Lower lobe of right lung (tissue), 2 donors: ENCODE results near the gene PLS3. TPM values are rescaled to one million over a fixed set of nuclear protein-coding genes. Genes with fewer than 3 reads are reported as not detected.
A peak's percentile ranks its signal among the peaks of the same experiment; 100 is the strongest.

Source experiments
- ATAC-seq, 2 donors: fragments of 200-7000 bp; cut with Tn5 transposase; one replicate each; pipeline ENCODE4 v1.9.1; 2020 to 2022; ENCODE audit warnings: mild to moderate bottlenecking in 2 of 2, moderate library complexity in 2 of 2
- DNase-seq: peaks from one replicate; pipeline ENCODE4 v3.0.0-alpha.2; 2020
- H3K27ac ChIP-seq: fragments of 200-600 bp; one replicate; pipeline ENCODE4 v1.8.0; 2022
- H3K27me3 ChIP-seq: fragments of 200-600 bp; one replicate; pipeline ENCODE4 v1.8.0; 2022; ENCODE audit warnings: low read depth
- H3K36me3 ChIP-seq: fragments of 200-600 bp; one replicate; pipeline ENCODE4 v1.8.0; 2022; ENCODE audit warnings: mild to moderate bottlenecking
- H3K4me1 ChIP-seq: fragments of 200-600 bp; one replicate; pipeline ENCODE4 v1.8.0; 2022
- H3K4me3 ChIP-seq: fragments of 200-600 bp; one replicate; pipeline ENCODE4 v1.8.0; 2022; ENCODE audit warnings: mild to moderate bottlenecking
- H3K9me3 ChIP-seq: fragments of 200-600 bp; one replicate; pipeline ENCODE4 v1.8.0; 2022
- intact Hi-C: fragments of 100-400 bp; cut with DNase I; formaldehyde crosslinking; loops from one replicate; pipeline ENCODE4 v1.11.0; 2022
- total RNA-seq: library from RNA; stranded (reverse); fragmentation: NEBNext Ultra II Directional; extraction: Animal tissue kit (Norgen Biotek cat#: 25700); gene quantifications from one replicate; pipeline ENCODE4 v1.2.1, GENCODE V29; 2021
- TF ChIP-seq, protein P1 (sequence below): fragments of 200-600 bp; IDR thresholded peaks from one replicate; pipeline ENCODE4 v1.8.0; 2022; ENCODE audit warnings: antibody characterized with exemption, mild to moderate bottlenecking
- donor health status: DM: no; HTN: yes; CAD: no; lungs with severe emphysema.

The PLS3 gene
- total RNA-seq, 1 donor from 2014 or later, result 138 TPM

DNA sequence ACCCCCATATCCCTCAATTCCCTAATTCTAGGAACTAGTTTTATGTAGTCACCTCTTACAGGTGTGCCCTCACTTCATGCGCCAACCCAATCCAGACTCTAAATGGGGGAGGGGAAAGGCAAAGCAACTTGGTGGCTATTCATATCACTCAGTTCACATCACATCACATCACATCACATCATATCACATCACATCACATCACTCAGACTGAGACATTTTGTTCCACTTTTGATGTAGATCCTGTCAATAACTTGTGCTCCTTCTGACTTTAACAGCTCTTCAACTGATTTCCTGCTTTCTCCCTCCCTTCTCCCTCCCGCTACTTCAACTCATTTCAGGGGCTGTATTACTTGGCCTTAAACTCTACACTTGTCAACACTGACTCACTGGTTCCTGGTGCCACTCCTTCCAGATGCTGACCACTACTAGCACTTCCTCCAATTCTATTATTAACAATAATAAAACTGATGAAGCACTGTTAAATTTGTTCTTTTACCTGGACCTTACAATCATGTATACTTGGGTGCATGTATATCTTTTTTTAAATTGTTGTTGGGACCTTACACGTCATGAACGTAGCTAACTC is 29.1 kb upstream of the PLS3 start:
- intact Hi-C loops, result no loop called here
- Histone ChIP-seq H3K36me3 (no peaks in the 10 kb centered on the region), H3K27ac (peak overlapping the region; percentile 72), H3K27me3 (no peaks in the 10 kb centered on the region), H3K4me1 (no peaks in the 10 kb centered on the region), H3K9me3 (no peaks in the 10 kb centered on the region), H3K4me3 (no peak overlapping the region)
- DNase-seq, result no peak
- peak; percentile 88 to 93 for ATAC-seq
- TF ChIP-seq, protein P1, sequence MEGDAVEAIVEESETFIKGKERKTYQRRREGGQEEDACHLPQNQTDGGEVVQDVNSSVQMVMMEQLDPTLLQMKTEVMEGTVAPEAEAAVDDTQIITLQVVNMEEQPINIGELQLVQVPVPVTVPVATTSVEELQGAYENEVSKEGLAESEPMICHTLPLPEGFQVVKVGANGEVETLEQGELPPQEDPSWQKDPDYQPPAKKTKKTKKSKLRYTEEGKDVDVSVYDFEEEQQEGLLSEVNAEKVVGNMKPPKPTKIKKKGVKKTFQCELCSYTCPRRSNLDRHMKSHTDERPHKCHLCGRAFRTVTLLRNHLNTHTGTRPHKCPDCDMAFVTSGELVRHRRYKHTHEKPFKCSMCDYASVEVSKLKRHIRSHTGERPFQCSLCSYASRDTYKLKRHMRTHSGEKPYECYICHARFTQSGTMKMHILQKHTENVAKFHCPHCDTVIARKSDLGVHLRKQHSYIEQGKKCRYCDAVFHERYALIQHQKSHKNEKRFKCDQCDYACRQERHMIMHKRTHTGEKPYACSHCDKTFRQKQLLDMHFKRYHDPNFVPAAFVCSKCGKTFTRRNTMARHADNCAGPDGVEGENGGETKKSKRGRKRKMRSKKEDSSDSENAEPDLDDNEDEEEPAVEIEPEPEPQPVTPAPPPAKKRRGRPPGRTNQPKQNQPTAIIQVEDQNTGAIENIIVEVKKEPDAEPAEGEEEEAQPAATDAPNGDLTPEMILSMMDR, result no peak

DNA sequence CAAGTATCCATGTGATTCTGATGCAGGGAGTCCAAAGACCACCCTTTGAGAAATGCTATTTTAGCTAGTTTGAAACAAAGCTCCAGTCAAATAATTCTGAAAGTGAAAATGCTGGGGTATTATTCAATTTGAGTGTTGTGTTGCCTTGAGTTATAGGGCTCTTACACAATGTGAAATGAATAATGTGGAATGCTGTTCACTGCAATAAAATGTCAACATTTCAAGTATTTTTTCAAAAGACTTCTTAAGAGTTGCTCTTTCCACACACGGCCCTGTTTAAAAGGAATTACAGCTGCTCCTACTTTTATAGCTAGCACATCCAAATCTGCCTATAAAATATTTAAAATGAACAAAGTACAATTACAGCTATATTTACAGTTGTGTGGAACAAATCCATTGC is 27.5 kb upstream of the PLS3 start:
- TF ChIP-seq, protein P1, result no peak
- no peak overlapping the region for H3K4me3 ChIP-seq
- H3K4me1 ChIP-seq, result no peaks in the 10 kb centered on the region
- H3K27ac ChIP-seq, result peak overlapping the region; percentile 72
- no peaks in the 10 kb centered on the region for H3K36me3 ChIP-seq
- H3K9me3 ChIP-seq, result no peaks in the 10 kb centered on the region
- DNase-seq (no peak), ATAC-seq (peak; percentile 35 to 82)
- intact Hi-C loops, result no loop called here
- H3K27me3 ChIP-seq, result no peaks in the 10 kb centered on the region

DNA sequence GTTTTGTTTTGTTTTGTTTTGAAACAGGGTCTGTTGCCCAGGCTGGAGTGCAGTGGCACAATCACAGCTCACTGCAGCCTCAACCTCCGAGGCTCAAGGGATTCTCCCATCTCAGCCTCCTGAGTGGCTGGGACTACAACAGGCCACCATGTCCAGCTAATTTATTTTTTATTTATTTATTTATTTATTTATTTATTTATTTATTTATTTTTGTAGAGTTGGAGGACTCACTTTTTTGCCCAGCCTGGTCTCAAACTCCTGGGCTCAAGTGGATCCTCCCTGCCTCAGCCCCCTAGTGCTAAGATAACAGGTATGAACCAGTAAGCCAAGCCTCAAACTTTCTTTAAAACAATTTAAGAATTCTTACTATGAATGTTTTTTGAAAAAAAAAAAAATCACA is 26.6 kb upstream of the PLS3 start:
- no peaks in the 10 kb centered on the region for H3K9me3 ChIP-seq
- H3K4me3 ChIP-seq, result no peak overlapping the region
- H3K36me3 ChIP-seq, result no peaks in the 10 kb centered on the region
- intact Hi-C loops, result no loop called here
- DNase-seq (no peak), ATAC-seq (no peak)
- TF ChIP-seq, protein P1, result no peak
- no peaks in the 10 kb centered on the region for H3K27me3 ChIP-seq
- H3K4me1 ChIP-seq, result no peaks in the 10 kb centered on the region
- H3K27ac ChIP-seq, result no peak overlapping the region

DNA sequence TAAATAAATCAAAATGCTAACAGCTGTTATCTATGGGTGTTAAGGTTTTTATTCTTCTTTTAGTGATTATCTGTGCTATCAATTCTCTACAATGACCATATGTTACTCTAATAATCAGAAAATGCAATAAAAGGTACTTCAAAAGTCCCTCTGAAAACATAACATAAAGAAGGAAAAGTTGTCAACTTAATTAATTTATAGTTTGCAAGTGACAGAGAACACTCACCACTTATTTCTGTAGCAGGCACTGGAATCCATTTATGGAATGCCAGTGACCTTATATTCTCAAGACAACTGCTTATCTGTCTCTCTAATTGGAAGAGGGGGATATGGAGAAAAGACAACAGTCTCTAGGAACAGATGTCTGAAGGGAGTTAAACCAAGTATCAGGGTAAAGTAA is 25.6 kb upstream of the PLS3 start:
- H3K27ac ChIP-seq, result no peak overlapping the region
- H3K4me1 ChIP-seq, result no peaks in the 10 kb centered on the region
- TF ChIP-seq, protein P1, result no peak
- no peaks in the 10 kb centered on the region for H3K36me3 ChIP-seq
- H3K9me3 ChIP-seq, result no peaks in the 10 kb centered on the region
- DNase-seq, result no peak
- intact Hi-C loops, result no loop called here
- H3K27me3 ChIP-seq, result no peaks in the 10 kb centered on the region
- H3K4me3 ChIP-seq, result no peak overlapping the region
- no peak for ATAC-seq

DNA sequence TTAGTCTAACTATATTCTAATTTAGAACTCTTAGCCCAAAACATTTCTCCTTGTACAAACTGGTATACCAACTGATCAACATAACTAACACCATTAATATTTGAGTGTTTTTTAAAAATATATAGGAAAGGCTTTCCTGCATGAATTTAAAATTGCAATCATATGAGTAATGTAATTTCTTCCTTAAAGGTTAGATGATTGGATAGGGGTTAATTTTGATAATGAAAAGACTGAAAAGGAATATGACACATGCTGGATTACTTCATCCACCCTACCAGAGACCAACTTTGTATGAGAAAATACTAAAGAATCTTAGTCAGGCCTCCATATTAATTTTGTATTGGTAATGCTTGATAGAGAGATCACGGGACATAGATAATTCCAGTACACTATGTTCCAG is 25.1 kb upstream of the PLS3 start:
- H3K4me1 ChIP-seq, result no peaks in the 10 kb centered on the region
- TF ChIP-seq, protein P1, result no peak
- DNase-seq (no peak), ATAC-seq (no peak)
- no peaks in the 10 kb centered on the region for H3K9me3 ChIP-seq
- no peaks in the 10 kb centered on the region for H3K27me3 ChIP-seq
- no peaks in the 10 kb centered on the region for H3K36me3 ChIP-seq
- no peak overlapping the region for H3K27ac ChIP-seq
- intact Hi-C loops, result no loop called here
- H3K4me3 ChIP-seq, result no peak overlapping the region
